Tongue (tissue), 2 donors: Measurements from ENCODE around the gene IGSF21. TPM values are rescaled to one million over a fixed set of nuclear protein-coding genes. Genes with fewer than 3 reads are reported as not detected.
"Not testable (repeated sequence)": the region's sequence is repeated elsewhere in the genome, so short reads cannot be mapped to it uniquely, and the experiment has no call there.

Experiments used
- DNase-seq: peaks from one replicate; pipeline ENCODE4 v3.0.0-alpha.2; 2015
- total RNA-seq: library from RNA; depleted of rRNA; stranded (reverse); fragments of >200 nt; gene quantifications from one replicate; pipeline ENCODE4 v1.2.3, GENCODE V29; 2014

Gene IGSF21
- total RNA-seq, 1 donor from 2014 or later = not detected

- DNase-seq = no peak
These were observed 252.7 kb downstream of the IGSF21 start for GRCh38 chr1:18360251-18360650.

GRCh38 chr1:18362150-18362549 lies 254.6 kb downstream of the IGSF21 start:
- DNase-seq = no peak

- DNase-seq = no peak
These were observed 255.8 kb downstream of the IGSF21 start for GRCh38 chr1:18363436-18363835.

GRCh38 chr1:18365099-18365705 lies 257.6 kb downstream of the IGSF21 start:
- DNase-seq = no peak

- not testable (repeated sequence) for DNase-seq
These were observed 264.9 kb downstream of the IGSF21 start for GRCh38 chr1:18372505-18372904.

GRCh38 chr1:18373151-18373550 lies 265.6 kb downstream of the IGSF21 start:
- no peak for DNase-seq

GRCh38 chr1:18373882-18374493 lies 266.4 kb downstream of the IGSF21 start:
- no peak for DNase-seq

GRCh38 chr1:18376661-18377060 lies 269.1 kb downstream of the IGSF21 start:
- DNase-seq = no peak

- no peak for DNase-seq
These were observed 272.7 kb downstream of the IGSF21 start for GRCh38 chr1:18380288-18380687.

- DNase-seq = no peak
These were observed 276.5 kb downstream of the IGSF21 start for GRCh38 chr1:18384059-18384458.

GRCh38 chr1:18384471-18384870 lies 276.9 kb downstream of the IGSF21 start:
- DNase-seq = peak; percentile 43

GRCh38 chr1:18385239-18385790 lies 277.7 kb downstream of the IGSF21 start:
- DNase-seq = peak; percentile 92

- no peak for DNase-seq
These were observed 279.0 kb downstream of the IGSF21 start for GRCh38 chr1:18386591-18386990.

GRCh38 chr1:18387307-18387706 lies 279.7 kb downstream of the IGSF21 start:
- DNase-seq = no peak

- no peak for DNase-seq
These were observed 283.4 kb downstream of the IGSF21 start for GRCh38 chr1:18390953-18391352.

- DNase-seq = no peak
These were observed 287.1 kb downstream of the IGSF21 start for GRCh38 chr1:18394563-18395156.

GRCh38 chr1:18396247-18396980 lies 288.8 kb downstream of the IGSF21 start:
- DNase-seq = no peak

GRCh38 chr1:18397641-18398040 lies 290.0 kb downstream of the IGSF21 start:
- no peak for DNase-seq

- DNase-seq = no peak
These were observed 291.4 kb downstream of the IGSF21 start for GRCh38 chr1:18398791-18399530.

- no peak for DNase-seq
These were observed 292.9 kb downstream of the IGSF21 start for GRCh38 chr1:18400347-18401102.

GRCh38 chr1:18401921-18402320 lies 294.3 kb downstream of the IGSF21 start:
- DNase-seq = peak; percentile 19
